AG10803 (cell line): ENCODE data around the gene SIRT3.
A peak's percentile ranks its signal among the peaks of the same experiment; 100 is the strongest.

Experiments
- DNase-seq: peaks from one replicate; pipeline ENCODE4 v3.0.0; 2010; ENCODE audit warnings: low read depth
- H3K4me3 ChIP-seq: 2 replicates; pipeline ENCODE4 v1.5.1; 2011; ENCODE audit warnings: mild to moderate bottlenecking, low read length, control low read depth
- CTCF ChIP-seq: conservative IDR thresholded peaks from 2 replicates; pipeline ENCODE4 v1.5.1; 2011; ENCODE audit warnings: mild to moderate bottlenecking, low read length, control low read depth, inconsistent platforms

Gene SIRT3

DNA sequence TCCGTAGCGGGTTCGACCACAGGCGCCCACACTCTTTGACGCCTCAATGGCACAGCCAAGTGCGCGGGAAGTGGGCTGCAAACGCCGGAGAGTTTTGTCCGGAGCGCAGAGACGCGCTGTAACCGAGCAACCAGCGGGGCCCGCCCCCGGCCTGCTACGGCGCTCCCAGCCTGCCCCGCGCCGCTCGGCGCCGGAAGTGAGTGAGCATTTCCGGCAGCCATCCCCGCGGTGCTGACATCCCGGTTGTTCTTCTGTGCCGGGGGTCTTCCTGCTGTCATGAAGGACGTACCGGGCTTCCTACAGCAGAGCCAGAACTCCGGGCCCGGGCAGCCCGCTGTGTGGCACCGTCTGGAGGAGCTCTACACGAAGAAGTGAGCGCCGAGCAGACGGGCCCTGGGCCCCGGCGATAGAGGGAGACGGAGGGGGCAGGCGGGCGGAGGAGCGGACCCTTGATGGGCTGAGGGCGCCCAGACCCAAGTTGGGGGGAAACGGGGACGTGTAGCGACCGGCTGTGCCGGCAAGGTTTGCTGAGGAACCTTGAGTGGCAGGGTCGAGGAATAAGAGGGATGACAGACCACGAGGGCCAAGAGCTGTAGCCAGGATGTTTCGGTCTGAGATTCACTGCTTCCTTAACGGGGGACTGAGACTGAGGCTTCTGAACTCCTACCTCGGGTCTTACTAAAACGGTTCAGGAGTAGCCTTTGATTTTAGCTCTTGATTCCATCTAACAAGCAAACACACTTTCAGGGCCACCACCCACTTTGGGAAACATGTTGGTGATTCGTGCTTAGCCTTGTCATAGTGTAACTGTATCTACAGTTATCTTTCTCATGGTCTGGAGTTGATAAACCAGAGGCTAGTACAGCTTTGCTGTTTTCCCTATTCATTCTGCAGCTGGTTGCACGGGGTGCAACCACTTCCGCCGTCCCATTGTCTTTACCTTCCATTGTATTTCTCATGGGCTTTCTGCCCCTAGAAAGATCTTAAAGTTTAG is 929 bp upstream of the SIRT3 start, which contains the start of gene PSMD13:
PSMD13 (plus strand) TSS at position 203 of the 994 bp plus-strand sequence; CDS start at position 277, 74 bp downstream.
- peak within 1 kb of the TSS; percentile 94 for H3K4me3 ChIP-seq
- DNase-seq, result peak; percentile 74
- no peak for TF ChIP-seq CTCF

DNA sequence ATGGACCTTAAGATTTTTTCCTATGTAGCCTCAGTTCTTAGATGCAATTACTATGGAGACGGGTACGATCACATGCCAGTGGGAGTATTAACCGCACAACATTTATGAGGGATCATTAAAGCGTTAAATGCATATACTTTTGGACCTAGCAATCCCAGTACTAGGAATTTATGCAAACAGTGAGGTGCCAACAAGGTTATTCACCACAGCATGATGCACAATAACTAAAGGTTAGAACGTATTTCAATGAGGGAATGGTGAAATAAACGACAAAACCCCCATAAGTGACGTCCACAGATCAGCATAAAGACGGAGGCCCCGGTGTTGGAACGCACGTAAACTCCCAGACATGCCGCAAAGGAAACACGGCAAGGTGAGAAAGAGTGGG is 539 bp downstream of the SIRT3 start:
- H3K4me3 ChIP-seq, result peak overlapping the region; percentile 88
- DNase-seq, result no peak
- TF ChIP-seq CTCF, result no peak

GRCh38 chr11:235180-235579 is 962 bp downstream of the SIRT3 start:
- peak overlapping the region; percentile 88 for H3K4me3 ChIP-seq
- DNase-seq, result no peak
- no peak for TF ChIP-seq CTCF

DNA sequence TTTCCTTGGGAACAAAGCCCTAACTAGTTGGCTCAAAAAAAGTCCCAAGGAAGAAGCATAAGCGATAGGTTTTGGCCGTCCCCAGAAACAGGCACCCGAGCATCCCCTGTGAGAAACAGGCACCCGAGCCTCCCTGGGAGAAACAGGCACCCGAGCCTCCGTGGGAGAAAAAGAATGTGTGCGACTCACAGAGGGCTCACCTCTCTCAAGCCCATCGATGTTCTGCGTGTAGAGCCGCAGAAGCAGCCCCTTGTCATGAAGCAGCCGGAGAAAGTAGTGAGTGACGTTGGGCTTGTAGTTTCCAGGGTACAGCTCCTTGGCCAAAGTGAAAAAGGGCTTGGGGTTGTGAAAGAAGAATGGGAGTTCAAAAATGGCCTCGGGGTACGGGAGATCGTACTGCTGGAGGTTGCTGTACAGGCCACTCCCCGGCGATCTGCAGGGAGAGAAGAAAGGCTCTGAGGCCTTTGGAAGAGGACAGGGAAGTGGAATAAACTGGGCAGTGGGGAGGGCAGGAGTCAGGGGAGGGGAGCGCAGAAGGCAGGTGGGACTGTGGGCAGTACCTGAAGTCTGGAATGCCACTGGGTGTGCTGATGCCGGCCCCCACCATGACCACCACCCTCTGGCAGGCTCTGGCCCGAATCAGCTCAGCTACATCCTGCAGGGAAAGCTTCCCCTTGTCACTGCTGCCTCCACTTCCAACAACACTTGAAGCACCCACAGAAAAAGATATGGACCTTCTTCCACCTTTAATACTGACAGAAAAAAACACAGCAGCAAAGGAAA is 3.2 kb downstream of the SIRT3 start:
- DNase-seq, result no peak
- TF ChIP-seq CTCF, result no peak
- H3K4me3 ChIP-seq, result no peak overlapping the region

- no peak for TF ChIP-seq CTCF
- no peak for DNase-seq
- H3K4me3 ChIP-seq, result no peak overlapping the region
Measured at GRCh38 chr11:230431-230830, 5.7 kb downstream of the SIRT3 start.

DNA sequence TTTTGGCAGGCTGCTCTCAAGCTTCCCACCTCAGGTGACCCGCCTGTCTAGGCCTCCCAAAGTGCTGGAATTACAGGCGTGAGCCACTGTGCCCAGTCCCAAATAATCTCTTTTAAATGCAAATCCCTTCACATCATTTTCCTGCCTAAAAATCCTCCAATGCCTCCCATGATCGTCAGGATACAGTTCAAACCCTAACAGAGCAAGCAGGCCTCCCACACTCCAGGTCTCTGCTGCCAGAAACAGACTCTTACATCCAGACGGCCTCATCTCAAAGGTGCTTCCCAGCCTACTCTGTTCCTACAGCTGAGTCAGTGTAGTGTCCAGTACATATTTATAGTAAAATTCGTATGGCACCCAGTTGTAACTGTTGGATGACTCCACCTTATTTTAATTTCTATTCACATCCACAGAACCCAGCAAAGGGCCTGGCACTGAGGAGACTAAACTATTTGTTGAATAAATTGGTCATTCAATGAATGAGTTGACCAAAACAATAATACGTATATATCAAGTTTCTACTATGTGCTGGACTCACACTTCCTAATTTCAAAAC is 8.2 kb downstream of the SIRT3 start:
- DNase-seq, result no peak
- H3K4me3 ChIP-seq, result no peak overlapping the region
- no peak for TF ChIP-seq CTCF
